Endothelial cell of hepatic sinusoid (primary cell): Measurements from ENCODE around the gene TMEM161A.
"Not testable (repeated sequence)": the region's sequence is repeated elsewhere in the genome, so short reads cannot be mapped to it uniquely, and the experiment has no call there.

Source experiments
- in situ Hi-C: cut with HindIII; loops from 2 replicates; pipeline ENCODE4 v1.10.0; 2017; ENCODE audit warnings: low sequenced_read_pairs

TMEM161A gene

GRCh38 chr19:19123386-19123785 is 14.9 kb downstream of the TMEM161A start:
- in situ Hi-C loops, result no loop called here

- in situ Hi-C loops, result no loop called here
Observed at GRCh38 chr19:19122902-19123301, 15.4 kb downstream of the TMEM161A start.

- in situ Hi-C loops, result no loop called here
Observed at GRCh38 chr19:19121371-19121770, 16.9 kb downstream of the TMEM161A start.

- in situ Hi-C loops, result no loop called here
Observed at GRCh38 chr19:19120308-19121231, 17.7 kb downstream of the TMEM161A start.

GRCh38 chr19:19119325-19120237 is 18.7 kb downstream of the TMEM161A start:
- in situ Hi-C loops, result no loop called here

- in situ Hi-C loops, result no loop called here
Observed at GRCh38 chr19:19115954-19116353, 22.3 kb downstream of the TMEM161A start.

GRCh38 chr19:19113040-19113626 is 25.1 kb downstream of the TMEM161A start:
- in situ Hi-C loops, result no loop called here

- in situ Hi-C loops, result no loop called here
Observed at GRCh38 chr19:19111967-19112580, 26.2 kb downstream of the TMEM161A start.

GRCh38 chr19:19111136-19111835 is 27.0 kb downstream of the TMEM161A start:
- in situ Hi-C loops, result no loop called here

- in situ Hi-C loops, result no loop called here
Observed at GRCh38 chr19:19110410-19111135, 27.7 kb downstream of the TMEM161A start.

- in situ Hi-C loops, result no loop called here
Observed at GRCh38 chr19:19109601-19110000, 28.7 kb downstream of the TMEM161A start.

GRCh38 chr19:19107654-19108053 is 30.6 kb downstream of the TMEM161A start:
- in situ Hi-C loops, result no loop called here

- in situ Hi-C loops, result not testable (repeated sequence)
Observed at GRCh38 chr19:19106938-19107337, 31.3 kb downstream of the TMEM161A start.

GRCh38 chr19:19106056-19106551 is 32.2 kb downstream of the TMEM161A start:
- in situ Hi-C loops, result no loop called here

- in situ Hi-C loops, result no loop called here
Observed at GRCh38 chr19:19105365-19106055, 32.8 kb downstream of the TMEM161A start.

- in situ Hi-C loops, result no loop called here
Observed at GRCh38 chr19:19103167-19103566, 35.1 kb downstream of the TMEM161A start.

- in situ Hi-C loops, result not testable (repeated sequence)
Observed at GRCh38 chr19:19102566-19102965, 35.7 kb downstream of the TMEM161A start.

- in situ Hi-C loops, result no loop called here
Observed at GRCh38 chr19:19101540-19101939, 36.7 kb downstream of the TMEM161A start.
